Adrenal gland (tissue), 12 donors: ENCODE data around the gene NFKB2. TPM values are rescaled to one million over a fixed set of nuclear protein-coding genes. Genes with fewer than 3 reads are reported as not detected.
A peak's percentile ranks its signal among the peaks of the same experiment; 100 is the strongest.

Experiments
- DNase-seq, 7 donors: peaks; one replicate each; pipeline ENCODE4 v3.0.0-alpha.2; 2019 to 2020
- H3K27ac ChIP-seq, 5 donors: fragments of 200-600 bp; sonication (generic) in 4 of 5; 1 replicate in 3 of 5; 2 replicates in 2 of 5; pipeline versions ENCODE4 v1.5.1 to v1.8.0; 2016 to 2020; ENCODE audit warnings: mild to moderate bottlenecking in 1 of 5
- H3K27me3 ChIP-seq: fragments of 200-600 bp; 2 replicates; pipeline ENCODE4 v1.8.0; 2021
- H3K36me3 ChIP-seq, 2 donors: fragments of 200-600 bp; replicated peaks in 1 of 2; 1 replicate in 1 of 2; 2 replicates in 1 of 2; pipeline versions ENCODE4 v1.5.1 to v1.8.0; 2018 to 2022
- H3K4me1 ChIP-seq, 2 donors: fragments of 200-600 bp; replicated peaks in 1 of 2; 1 replicate in 1 of 2; 2 replicates in 1 of 2; pipeline versions ENCODE4 v1.5.1 to v1.8.0; 2018 to 2021
- H3K4me3 ChIP-seq, 4 donors: fragments of 200-600 bp; sonication (generic) in 3 of 4; one replicate each; pipeline ENCODE4 v1.5.1; 2016 to 2018
- H3K9me3 ChIP-seq, 3 donors: fragments of 200-600 bp; sonication (generic) in 1 of 3; replicated peaks in 1 of 3; 1 replicate in 2 of 3; 2 replicates in 1 of 3; pipeline versions ENCODE4 v1.5.1 to v1.8.0; 2016 to 2021
- POLR2A ChIP-seq, 2 donors: fragments of 450-650 bp; IDR thresholded peaks; one replicate each; pipeline ENCODE4 v1.6.1; 2017; ENCODE audit warnings: antibody characterized with exemption in 2 of 2, mild to moderate bottlenecking in 2 of 2, moderate library complexity in 1 of 2
- WGBS, 4 donors: extraction: QIAGEN DNeasy Blood & Tissue Kit in 2 of 4; methylation state at CpG; one replicate each; pipeline versions ENCODE4 v1.1.5 to v1.1.7; 2013 to 2017; 5-methylcytosine and 5-hydroxymethylcytosine counted together
- intact Hi-C, 2 donors: fragments of 100-400 bp; cut with DNase I; formaldehyde crosslinking; loops; one replicate each; pipeline versions ENCODE4 v1.14.1 to v1.15.0; 2022 to 2023
- polyA plus RNA-seq, 3 donors: library from polyadenylated mRNA; stranded (reverse); fragments of 200-250 nt in 2 of 3; fragments of 350-450 nt in 1 of 3; fragmentation: Illumina TruSeq in 1 of 3; extraction: RNeasy Lipid Tissue Mini Kit (QIAGEN cat#74804) in 1 of 3; gene quantifications; one replicate each; pipeline ENCODE4 v1.2.3, GENCODE V29; 2013 to 2014
- total RNA-seq, 9 donors: library from RNA; depleted of rRNA in 4 of 9; stranded (reverse); fragments of >200 nt in 4 of 9; fragments of 120-200 nt in 1 of 9; fragmentation: NEBNext Ultra II Directional in 1 of 9; extraction: Animal tissue kit (Norgen Biotek cat#: 25700) in 1 of 9; gene quantifications; one replicate each; pipeline versions ENCODE4 v1.1.0 to v1.2.4, GENCODE V29; 2013 to 2023
- TF ChIP-seq, protein P1 (sequence below), 6 experiments: fragments of 450-650 bp in 4 of 6; fragments of 200-600 bp in 2 of 6; sonication (generic) in 1 of 6; IDR thresholded peaks; 1 replicate in 5 of 6; 2 replicates in 1 of 6; pipeline versions ENCODE4 v1.5.1 to v1.8.0; 2016 to 2021; ENCODE audit warnings: antibody characterized with exemption in 6 of 6, mild to moderate bottlenecking in 2 of 6, moderate library complexity in 1 of 6
- donor health status: healthy with polysubstance abuse.
- donor health status: Bipolar disorder and iron deficiency.
- donor health status: DM: yes; HTN: yes; CAD: no.
- donor health status: DM: no; HTN: no; CAD: no.
- donor health status: DM: no; HTN: no; CAD: no.
- donor health status: DM: yes; HTN: yes; CAD: no.

NFKB2 gene
- total and polyA plus RNA-seq, 12 donors: 14.3 to 92.6 (median 29.6) TPM

DNA sequence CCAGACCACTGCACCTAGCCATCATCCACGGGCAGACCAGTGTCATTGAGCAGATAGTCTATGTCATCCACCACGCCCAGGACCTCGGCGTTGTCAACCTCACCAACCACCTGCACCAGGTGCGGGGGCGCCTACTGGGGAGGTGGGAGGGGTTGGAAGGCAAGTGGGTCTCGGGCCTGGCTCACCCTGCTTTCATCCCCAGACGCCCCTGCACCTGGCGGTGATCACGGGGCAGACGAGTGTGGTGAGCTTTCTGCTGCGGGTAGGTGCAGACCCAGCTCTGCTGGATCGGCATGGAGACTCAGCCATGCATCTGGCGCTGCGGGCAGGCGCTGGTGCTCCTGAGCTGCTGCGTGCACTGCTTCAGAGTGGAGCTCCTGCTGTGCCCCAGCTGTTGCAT lies 4.6 kb downstream of the NFKB2 start:
- intact Hi-C loops: loop anchor here in 1 of 2 donors (5.0 kb wide), 1 partner anchor 168 kb away; no protein-coding TSS in a partner anchor
- WGBS, 4 donors: 63 to 95% (median 81%) methylated on average over 4 to 17 of the region's 17 CpGs
- Histone ChIP-seq H3K9me3 (no peaks in the 10 kb centered on the region), H3K4me1 (peaks cover 0 to 19% of the 10 kb centered on the region in 2 donors), H3K4me3 (no peak overlapping the region), H3K36me3 (peaks cover 0 to 44% of the 10 kb centered on the region in 2 donors), H3K27ac (peak overlapping the region in 1 of 5 donors; percentile 94), H3K27me3 (no peaks in the 10 kb centered on the region)
- TF ChIP-seq, protein P1, sequence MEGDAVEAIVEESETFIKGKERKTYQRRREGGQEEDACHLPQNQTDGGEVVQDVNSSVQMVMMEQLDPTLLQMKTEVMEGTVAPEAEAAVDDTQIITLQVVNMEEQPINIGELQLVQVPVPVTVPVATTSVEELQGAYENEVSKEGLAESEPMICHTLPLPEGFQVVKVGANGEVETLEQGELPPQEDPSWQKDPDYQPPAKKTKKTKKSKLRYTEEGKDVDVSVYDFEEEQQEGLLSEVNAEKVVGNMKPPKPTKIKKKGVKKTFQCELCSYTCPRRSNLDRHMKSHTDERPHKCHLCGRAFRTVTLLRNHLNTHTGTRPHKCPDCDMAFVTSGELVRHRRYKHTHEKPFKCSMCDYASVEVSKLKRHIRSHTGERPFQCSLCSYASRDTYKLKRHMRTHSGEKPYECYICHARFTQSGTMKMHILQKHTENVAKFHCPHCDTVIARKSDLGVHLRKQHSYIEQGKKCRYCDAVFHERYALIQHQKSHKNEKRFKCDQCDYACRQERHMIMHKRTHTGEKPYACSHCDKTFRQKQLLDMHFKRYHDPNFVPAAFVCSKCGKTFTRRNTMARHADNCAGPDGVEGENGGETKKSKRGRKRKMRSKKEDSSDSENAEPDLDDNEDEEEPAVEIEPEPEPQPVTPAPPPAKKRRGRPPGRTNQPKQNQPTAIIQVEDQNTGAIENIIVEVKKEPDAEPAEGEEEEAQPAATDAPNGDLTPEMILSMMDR (IDR thresholded peaks at IDR 0.05): no peak
- TF ChIP-seq POLR2A (IDR thresholded peaks at IDR 0.05): no peak
- DNase-seq: no peak

DNA sequence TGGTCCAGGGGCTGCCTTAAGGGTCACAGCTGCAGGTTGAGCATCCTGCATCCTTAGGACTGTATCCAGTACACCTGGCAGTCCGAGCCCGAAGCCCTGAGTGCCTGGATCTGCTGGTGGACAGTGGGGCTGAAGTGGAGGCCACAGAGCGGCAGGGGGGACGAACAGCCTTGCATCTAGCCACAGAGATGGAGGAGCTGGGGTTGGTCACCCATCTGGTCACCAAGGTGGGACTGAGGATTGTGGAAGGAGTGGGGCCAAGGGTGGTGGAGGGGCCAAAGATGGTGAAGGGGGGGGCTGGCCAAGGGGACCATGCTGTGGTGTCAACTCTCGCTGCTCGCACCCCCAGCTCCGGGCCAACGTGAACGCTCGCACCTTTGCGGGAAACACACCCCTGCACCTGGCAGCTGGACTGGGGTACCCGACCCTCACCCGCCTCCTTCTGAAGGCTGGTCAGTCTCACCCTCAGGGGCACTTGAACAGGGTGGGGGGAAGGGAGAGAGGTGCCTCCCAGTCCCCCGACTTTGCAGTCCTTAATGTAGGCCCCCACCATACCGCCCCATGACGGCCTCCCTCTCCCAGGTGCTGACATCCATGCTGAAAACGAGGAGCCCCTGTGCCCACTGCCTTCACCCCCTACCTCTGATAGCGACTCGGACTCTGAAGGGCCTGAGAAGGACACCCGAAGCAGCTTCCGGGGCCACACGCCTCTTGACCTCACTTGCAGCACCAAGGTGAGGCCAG lies 5.3 kb downstream of the NFKB2 start:
- no peak for DNase-seq
- TF ChIP-seq, protein P1 (IDR thresholded peaks at IDR 0.05): no peak
- no peak for TF ChIP-seq POLR2A (IDR thresholded peaks at IDR 0.05)
- Histone ChIP-seq H3K27me3 (no peaks in the 10 kb centered on the region), H3K4me3 (no peak overlapping the region), H3K9me3 (no peaks in the 10 kb centered on the region), H3K36me3 (peaks cover 0 to 44% of the 10 kb centered on the region in 2 donors), H3K27ac (no peak overlapping the region), H3K4me1 (peaks cover 0 to 19% of the 10 kb centered on the region in 2 donors)
- WGBS, 4 donors: 85 to 90% (median 88%) methylated on average over 16 to 22 of the region's 22 CpGs
- intact Hi-C loops: loop anchor here in 1 of 2 donors (5.0 kb wide), 1 partner anchor 168 kb away; no protein-coding TSS in a partner anchor

DNA sequence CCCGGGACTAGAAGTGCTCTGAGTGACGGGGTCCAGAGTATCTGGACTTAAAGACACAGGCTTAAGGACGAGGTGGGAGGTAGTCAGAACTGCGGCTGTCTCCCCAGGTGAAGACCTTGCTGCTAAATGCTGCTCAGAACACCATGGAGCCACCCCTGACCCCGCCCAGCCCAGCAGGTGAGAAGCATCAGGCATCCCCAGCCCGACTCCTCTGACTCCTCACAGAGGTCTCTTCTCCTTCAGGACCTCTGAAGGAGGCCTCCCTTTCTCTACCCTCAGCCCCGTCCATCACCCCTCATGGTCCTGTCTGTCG lies 5.8 kb downstream of the NFKB2 start:
- peaks cover 0 to 44% of the 10 kb centered on the region in 2 donors for H3K36me3 ChIP-seq
- peaks cover 0 to 14% of the 10 kb centered on the region in 2 donors for H3K4me1 ChIP-seq
- no peak overlapping the region for H3K4me3 ChIP-seq
- no peaks in the 10 kb centered on the region for H3K27me3 ChIP-seq
- WGBS, 4 donors: 87 to 95% (median 89%) methylated on average over 5 to 8 of the region's 8 CpGs
- intact Hi-C loops: loop anchor here in 1 of 2 donors (5.0 kb wide), 1 partner anchor 169 kb away; no protein-coding TSS in a partner anchor
- TF ChIP-seq, protein P1 (IDR thresholded peaks at IDR 0.05): no peak
- no peak for TF ChIP-seq POLR2A (IDR thresholded peaks at IDR 0.05)
- DNase-seq: no peak
- H3K9me3 ChIP-seq: no peaks in the 10 kb centered on the region
- no peak overlapping the region for H3K27ac ChIP-seq

DNA sequence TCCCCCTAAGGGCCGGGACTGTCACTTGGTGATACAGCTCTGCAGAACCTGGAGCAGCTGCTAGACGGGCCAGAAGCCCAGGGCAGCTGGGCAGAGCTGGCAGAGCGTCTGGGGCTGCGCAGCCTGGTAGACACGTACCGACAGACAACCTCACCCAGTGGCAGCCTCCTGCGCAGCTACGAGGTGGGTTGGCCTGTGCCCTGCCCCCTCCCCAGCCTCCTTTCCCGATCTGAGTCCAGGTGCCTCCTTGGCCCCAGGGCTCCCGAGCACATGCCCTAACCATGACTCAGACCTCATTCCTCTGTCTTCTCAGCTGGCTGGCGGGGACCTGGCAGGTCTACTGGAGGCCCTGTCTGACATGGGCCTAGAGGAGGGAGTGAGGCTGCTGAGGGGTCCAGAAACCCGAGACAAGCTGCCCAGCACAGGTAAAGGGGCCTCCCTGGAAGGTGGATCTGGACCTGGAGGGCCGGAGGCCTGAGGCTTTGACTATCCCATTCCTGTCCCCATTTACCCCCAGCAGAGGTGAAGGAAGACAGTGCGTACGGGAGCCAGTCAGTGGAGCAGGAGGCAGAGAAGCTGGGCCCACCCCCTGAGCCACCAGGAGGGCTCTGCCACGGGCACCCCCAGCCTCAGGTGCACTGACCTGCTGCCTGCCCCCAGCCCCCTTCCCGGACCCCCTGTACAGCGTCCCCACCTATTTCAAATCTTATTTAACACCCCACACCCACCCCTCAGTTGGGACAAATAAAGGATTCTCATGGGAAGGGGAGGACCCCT lies 6.4 kb downstream of the NFKB2 start:
- no peak for DNase-seq
- no peaks in the 10 kb centered on the region for H3K9me3 ChIP-seq
- WGBS, 4 donors: 84 to 90% (median 87%) methylated on average over 3 to 18 of the region's 18 CpGs
- peaks cover 0 to 44% of the 10 kb centered on the region in 2 donors for H3K36me3 ChIP-seq
- intact Hi-C loops: loop anchor here in 1 of 2 donors (5.0 kb wide), 1 partner anchor 170 kb away; no protein-coding TSS in a partner anchor
- peaks cover 0 to 10% of the 10 kb centered on the region in 2 donors for H3K4me1 ChIP-seq
- no peak overlapping the region for H3K4me3 ChIP-seq
- H3K27ac ChIP-seq: no peak overlapping the region
- H3K27me3 ChIP-seq: no peaks in the 10 kb centered on the region
- no peak for TF ChIP-seq POLR2A (IDR thresholded peaks at IDR 0.05)
- TF ChIP-seq, protein P1 (IDR thresholded peaks at IDR 0.05): no peak
